OCI-LY1 (cell line): Measurements from ENCODE around the gene VEZF1.
A peak's percentile ranks its signal among the peaks of the same experiment; 100 is the strongest.

Experiments used
- H2AFZ ChIP-seq: fragments of 200-600 bp; sonication (generic), shearing (Covaris generic); 2 replicates; pipeline ENCODE4 v1.6.0; 2014; ENCODE audit warnings: antibody characterized with exemption, mild to moderate bottlenecking, low read length
- H3F3A ChIP-seq: fragments of 200-600 bp; sonication (generic), shearing (Covaris generic); 2 replicates; pipeline ENCODE4 v1.6.0; 2014; ENCODE audit warnings: mild to moderate bottlenecking, antibody characterized with exemption, low read length, moderate library complexity; ENCODE audit not compliant: insufficient read depth
- H3K27ac ChIP-seq: fragments of 200-600 bp; sonication (generic); 2 replicates; pipeline ENCODE4 v1.5.1; 2014; ENCODE audit warnings: low read length, mixed run types, mild to moderate bottlenecking, low read depth; ENCODE audit not compliant: poor library complexity, severe bottlenecking
- H3K27me3 ChIP-seq: fragments of 200-600 bp; sonication (generic); 2 replicates; pipeline ENCODE4 v1.6.0; 2014; ENCODE audit warnings: antibody characterized with exemption, mild to moderate bottlenecking, low read length, moderate library complexity; ENCODE audit not compliant: insufficient read depth
- H3K36me3 ChIP-seq: fragments of 200-600 bp; sonication (generic); 2 replicates; pipeline ENCODE4 v1.6.1; 2014; ENCODE audit warnings: mild to moderate bottlenecking, antibody characterized with exemption, low read length, moderate library complexity, mixed read lengths; ENCODE audit not compliant: insufficient read depth
- H3K4me1 ChIP-seq: fragments of 200-600 bp; sonication (generic); 2 replicates; pipeline ENCODE4 v1.5.1; 2014; ENCODE audit warnings: mild to moderate bottlenecking, low read length, moderate library complexity; ENCODE audit not compliant: insufficient read depth, severe bottlenecking
- H3K4me2 ChIP-seq: fragments of 200-600 bp; sonication (generic), shearing (Covaris generic); 2 replicates; pipeline ENCODE4 v1.6.1; 2014; ENCODE audit warnings: low read length
- H3K4me3 ChIP-seq: fragments of 200-600 bp; sonication (generic); 2 replicates; pipeline ENCODE4 v1.5.1; 2014; ENCODE audit warnings: low read length, low read depth, mild to moderate bottlenecking, mixed read lengths; ENCODE audit not compliant: poor library complexity, severe bottlenecking
- H3K79me2 ChIP-seq: fragments of 200-600 bp; shearing (Covaris generic); 2 replicates; pipeline ENCODE4 v1.6.1; 2016; ENCODE audit warnings: mixed run types, low read length, mixed read lengths; ENCODE audit not compliant: insufficient read depth
- H3K9ac ChIP-seq: fragments of 200-600 bp; sonication (generic), shearing (Covaris generic); 2 replicates; pipeline ENCODE4 v1.6.1; 2014; ENCODE audit warnings: mild to moderate bottlenecking, low read length, mixed read lengths
- H3K9me2 ChIP-seq: fragments of 200-600 bp; sonication (generic), shearing (Covaris generic); 2 replicates; pipeline ENCODE4 v1.6.1; 2014; ENCODE audit warnings: low read depth, mild to moderate bottlenecking, low read length, mixed read lengths
- H3K9me3 ChIP-seq: fragments of 200-600 bp; shearing (Covaris generic); 2 replicates; pipeline ENCODE4 v1.6.1; 2014; ENCODE audit warnings: low read length, mixed read lengths
- H4K20me1 ChIP-seq: fragments of 200-600 bp; sonication (generic), shearing (Covaris generic); 2 replicates; pipeline ENCODE4 v1.6.0; 2016; ENCODE audit warnings: mild to moderate bottlenecking, low read length; ENCODE audit not compliant: insufficient read depth
- CTCF ChIP-seq: fragments of 200-600 bp; sonication (generic), shearing (Covaris generic); IDR thresholded peaks from 2 replicates; pipeline ENCODE4 v1.5.1; 2017; ENCODE audit warnings: mild to moderate bottlenecking, antibody characterized with exemption, low read length, moderate library complexity, mixed read lengths
- EZH2 ChIP-seq: fragments of 200-600 bp; sonication (generic), shearing (Covaris generic); IDR thresholded peaks from 2 replicates; pipeline ENCODE4 v1.8.0; 2017; ENCODE audit warnings: borderline replicate concordance, mixed run types, mild to moderate bottlenecking, antibody characterized with exemption, low read length, moderate library complexity, mixed read lengths

Gene VEZF1

GRCh38 chr17:57957120-57957850, 30.8 kb downstream of the VEZF1 start:
- peaks cover 14% of the 10 kb centered on the region for H3K4me1 ChIP-seq
- TF ChIP-seq EZH2 (no peak), CTCF (no peak)
- no peak overlapping the region for H2AFZ ChIP-seq

GRCh38 chr17:57956291-57957119, 31.5 kb downstream of the VEZF1 start:
- no peaks in the 10 kb centered on the region for H3K36me3 ChIP-seq
- H3K27me3 ChIP-seq = 0 out of 2 replicates have a peak, but pooled peaks cover 5% of the 10 kb centered on the region
- no peak overlapping the region for H3K9ac ChIP-seq
- no peaks in the 10 kb centered on the region for H3K9me2 ChIP-seq
- H3K9me3 ChIP-seq = no peaks in the 10 kb centered on the region
- H2AFZ ChIP-seq = no peak overlapping the region
- TF ChIP-seq EZH2 (no peak), CTCF (no peak)
- H3K79me2 ChIP-seq = no peaks in the 10 kb centered on the region
- H3K27ac ChIP-seq = no peak overlapping the region
- H3K4me1 ChIP-seq = peaks cover 14% of the 10 kb centered on the region
- no peak overlapping the region for H3K4me3 ChIP-seq
- peak overlapping the region; percentile 64; the same call in 1 of the 2 replicates for H3K4me2 ChIP-seq
- H4K20me1 ChIP-seq = no peaks in the 10 kb centered on the region
- H3F3A ChIP-seq = no peaks in the 10 kb centered on the region

More at GRCh38 chr17:57957120-57957850, 30.8 kb downstream of the VEZF1 start:
- Histone ChIP-seq H3K27me3 (0 out of 2 replicates have a peak, but pooled peaks cover 5% of the 10 kb centered on the region), H3K27ac (no peak overlapping the region), H3K36me3 (no peaks in the 10 kb centered on the region), H3K79me2 (no peaks in the 10 kb centered on the region), H3K4me2 (no peak overlapping the region), H4K20me1 (no peaks in the 10 kb centered on the region), H3K9ac (no peak overlapping the region), H3K9me2 (no peaks in the 10 kb centered on the region), H3F3A (no peaks in the 10 kb centered on the region), H3K9me3 (no peaks in the 10 kb centered on the region), H3K4me3 (no peak overlapping the region)

- Histone ChIP-seq H3K9me3 (no peaks in the 10 kb centered on the region), H4K20me1 (no peaks in the 10 kb centered on the region), H3K36me3 (no peaks in the 10 kb centered on the region), H3K4me3 (peak within 1 kb of the TSS; percentile 45), H3F3A (no peaks in the 10 kb centered on the region), H3K79me2 (no peaks in the 10 kb centered on the region), H3K9ac (no peak within 1 kb of the TSS), H3K4me1 (peaks cover 21% of the 10 kb centered on the region), H3K9me2 (no peaks in the 10 kb centered on the region), H2AFZ (no peak within 1 kb of the TSS), H3K27ac (no peak within 1 kb of the TSS), H3K4me2 (peak within 1 kb of the TSS; percentile 64), H3K27me3 (no peaks in the 10 kb centered on the region)
- TF ChIP-seq EZH2 (no peak), CTCF (no peak)
Measured at GRCh38 chr17:57955183-57955931, 32.7 kb downstream of the VEZF1 start, which contains the start of gene CUEDC1. TSS of gene CUEDC1 (minus strand) at chr17:57955412. CDS start at chr17:57885564, 69,848 bp downstream.
